GM18519 (cell line): ENCODE results near the gene TCFL5.

Experiments
- ATAC-seq: cut with Tn5 transposase; IDR thresholded peaks from one replicate; pipeline ENCODE4 v1.9.1; 2021; ENCODE audit warnings: mild to moderate bottlenecking, moderate library complexity; ENCODE audit not compliant: unreplicated experiment, low FRiP score

TCFL5 gene

DNA sequence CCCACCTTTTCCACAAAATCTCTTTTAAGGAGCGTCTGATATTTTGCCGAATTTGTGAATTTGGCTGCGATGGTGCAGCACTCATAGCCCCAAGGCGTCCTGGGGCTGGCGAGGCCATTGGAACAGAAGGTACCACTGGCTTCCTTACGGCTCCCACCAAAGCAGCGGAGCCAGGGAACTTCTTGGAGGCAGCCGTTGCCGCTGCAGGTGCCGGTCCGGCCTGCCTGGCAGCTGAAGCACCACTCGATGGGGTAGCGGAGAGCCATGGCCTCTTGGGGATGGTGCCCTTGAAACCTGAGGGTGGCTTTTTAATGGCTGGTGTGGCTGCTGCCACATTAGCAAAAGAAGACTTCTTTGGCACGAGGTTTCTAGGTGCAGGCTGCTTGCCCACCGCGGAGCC lies 34.9 kb upstream of the TCFL5 start:
- no peak for ATAC-seq

DNA sequence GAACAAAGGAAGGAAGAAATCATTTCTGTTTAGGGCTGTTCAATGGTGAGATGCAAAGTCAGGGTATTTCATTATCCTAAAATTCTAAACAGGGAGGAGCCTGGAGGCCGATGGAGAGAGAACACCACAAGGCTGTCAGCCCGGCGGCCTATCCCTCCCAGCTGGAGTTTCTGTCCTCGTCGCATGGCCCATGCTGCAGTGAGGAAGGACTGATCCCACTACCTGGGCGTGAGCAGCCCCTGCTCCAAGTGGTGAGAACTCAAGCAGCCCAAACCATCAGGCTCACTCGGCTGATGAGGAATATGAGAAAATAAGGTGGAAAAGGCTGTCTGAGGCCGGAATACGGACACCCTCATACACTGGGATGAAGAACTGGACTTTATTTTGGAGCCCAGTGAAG lies 33.9 kb upstream of the TCFL5 start:
- no peak for ATAC-seq

GRCh38 chr20:62894261-62894660 lies 32.6 kb upstream of the TCFL5 start:
- no peak for ATAC-seq

DNA sequence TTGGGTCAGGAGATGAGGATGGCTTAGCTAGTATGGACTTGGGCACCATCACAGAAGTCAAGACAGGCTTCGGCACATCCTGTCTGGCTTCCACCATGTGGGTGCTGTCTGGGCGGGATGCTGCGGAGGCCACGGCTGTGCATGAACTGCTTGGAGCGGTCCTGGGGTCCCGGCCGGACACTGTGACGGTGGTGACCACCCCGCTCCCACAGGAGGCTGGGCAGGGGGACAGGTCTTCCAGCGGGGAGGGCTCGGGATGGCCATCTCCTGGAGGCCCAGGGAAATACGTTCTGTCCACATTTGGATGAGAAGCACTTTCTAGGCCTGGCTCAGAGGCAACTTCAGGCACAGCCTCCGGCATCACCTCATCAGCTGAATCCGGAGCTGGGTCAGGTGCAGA lies 32.1 kb upstream of the TCFL5 start:
- no peak for ATAC-seq

GRCh38 chr20:62892348-62893304 lies 31.0 kb upstream of the TCFL5 start:
- no peak for ATAC-seq

DNA sequence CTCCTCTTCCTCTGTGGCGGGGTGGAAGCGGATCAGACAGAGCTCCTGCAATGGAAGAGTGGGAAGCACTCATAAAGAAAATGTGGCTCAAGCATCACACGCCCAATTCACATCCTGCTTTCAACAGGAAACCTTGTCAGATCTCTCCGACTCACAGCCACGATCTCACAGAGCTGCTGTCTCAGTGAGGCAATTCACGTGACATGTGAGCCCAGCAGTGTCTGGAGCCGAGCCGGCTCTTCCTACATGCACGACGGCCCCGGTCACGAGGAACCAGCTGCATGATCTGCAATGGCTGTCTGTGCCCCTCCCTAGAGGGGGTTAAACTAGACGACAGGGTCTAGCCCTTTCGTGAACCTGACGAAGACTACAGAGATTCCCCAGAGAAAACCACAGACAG lies 29.5 kb upstream of the TCFL5 start:
- no peak for ATAC-seq

DNA sequence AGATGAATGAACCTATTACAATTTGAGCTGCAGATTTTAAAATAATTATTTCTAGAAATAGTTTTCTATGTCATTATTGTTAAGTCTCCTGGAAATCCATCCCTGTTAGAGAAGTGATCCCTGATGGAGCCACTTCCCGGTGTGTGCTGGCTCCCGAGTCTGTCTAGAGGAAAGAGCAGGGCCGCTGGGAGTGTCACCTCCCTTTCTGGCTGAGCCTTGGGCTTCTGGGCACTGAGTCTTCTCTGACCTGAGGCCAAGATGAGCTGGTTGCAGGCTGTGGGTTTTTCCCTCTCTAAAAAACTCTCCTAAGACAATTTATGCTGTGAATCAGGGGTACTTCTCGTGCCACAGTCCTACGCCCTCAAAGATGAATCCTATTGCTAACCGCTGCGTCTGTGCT lies 28.8 kb upstream of the TCFL5 start:
- ATAC-seq, result no peak

- ATAC-seq, result no peak
Measured at GRCh38 chr20:62889871-62890270, 28.2 kb upstream of the TCFL5 start.

- no peak for ATAC-seq
Measured at GRCh38 chr20:62889411-62889810, 27.8 kb upstream of the TCFL5 start.

GRCh38 chr20:62888910-62889309 lies 27.3 kb upstream of the TCFL5 start:
- ATAC-seq, result no peak

GRCh38 chr20:62888406-62888805 lies 26.8 kb upstream of the TCFL5 start:
- ATAC-seq, result no peak

GRCh38 chr20:62887860-62888239 lies 26.2 kb upstream of the TCFL5 start:
- ATAC-seq, result no peak

- ATAC-seq, result no peak
Measured at GRCh38 chr20:62887152-62887859, 25.7 kb upstream of the TCFL5 start.

GRCh38 chr20:62886709-62887058 lies 25.1 kb upstream of the TCFL5 start:
- no peak for ATAC-seq

DNA sequence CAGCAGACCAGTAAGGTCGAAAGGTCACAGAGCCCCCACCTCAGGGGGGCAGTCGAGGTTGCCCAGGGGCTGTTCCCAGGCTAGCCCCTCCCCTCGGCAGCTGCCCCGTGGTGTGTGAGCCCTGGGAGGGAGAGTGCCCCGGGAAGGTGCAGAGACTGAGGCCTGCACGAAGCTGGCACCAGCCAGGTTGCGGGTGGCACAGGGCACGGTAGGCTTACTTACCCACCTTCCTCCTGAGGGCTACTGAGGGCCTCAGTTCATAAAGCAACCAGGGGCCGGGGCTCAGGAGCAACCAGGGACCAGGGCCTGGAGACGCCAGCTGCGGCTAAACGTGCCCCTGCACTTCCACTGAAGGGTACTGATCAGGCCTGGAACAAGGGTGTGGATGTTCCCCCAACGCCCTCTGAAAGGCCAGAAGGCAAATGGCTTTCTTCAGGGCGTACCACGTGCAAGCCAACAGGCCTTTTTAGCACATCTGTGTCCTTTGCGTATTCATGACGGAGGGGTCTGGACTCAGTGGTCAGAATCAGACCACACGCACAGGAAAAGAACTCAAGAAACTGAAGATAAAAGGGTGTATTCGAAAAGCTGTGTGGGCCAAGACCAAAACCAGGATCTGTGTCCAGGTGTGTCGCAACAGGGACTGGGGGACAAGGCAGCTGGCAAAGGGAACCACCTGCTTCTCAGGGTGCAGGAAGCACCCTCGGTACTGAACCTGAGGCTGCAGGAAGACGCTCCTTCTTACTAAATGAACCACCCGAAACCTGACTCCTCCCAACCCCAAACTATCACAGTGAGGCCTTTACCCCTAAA lies 24.5 kb upstream of the TCFL5 start:
- no peak for ATAC-seq

DNA sequence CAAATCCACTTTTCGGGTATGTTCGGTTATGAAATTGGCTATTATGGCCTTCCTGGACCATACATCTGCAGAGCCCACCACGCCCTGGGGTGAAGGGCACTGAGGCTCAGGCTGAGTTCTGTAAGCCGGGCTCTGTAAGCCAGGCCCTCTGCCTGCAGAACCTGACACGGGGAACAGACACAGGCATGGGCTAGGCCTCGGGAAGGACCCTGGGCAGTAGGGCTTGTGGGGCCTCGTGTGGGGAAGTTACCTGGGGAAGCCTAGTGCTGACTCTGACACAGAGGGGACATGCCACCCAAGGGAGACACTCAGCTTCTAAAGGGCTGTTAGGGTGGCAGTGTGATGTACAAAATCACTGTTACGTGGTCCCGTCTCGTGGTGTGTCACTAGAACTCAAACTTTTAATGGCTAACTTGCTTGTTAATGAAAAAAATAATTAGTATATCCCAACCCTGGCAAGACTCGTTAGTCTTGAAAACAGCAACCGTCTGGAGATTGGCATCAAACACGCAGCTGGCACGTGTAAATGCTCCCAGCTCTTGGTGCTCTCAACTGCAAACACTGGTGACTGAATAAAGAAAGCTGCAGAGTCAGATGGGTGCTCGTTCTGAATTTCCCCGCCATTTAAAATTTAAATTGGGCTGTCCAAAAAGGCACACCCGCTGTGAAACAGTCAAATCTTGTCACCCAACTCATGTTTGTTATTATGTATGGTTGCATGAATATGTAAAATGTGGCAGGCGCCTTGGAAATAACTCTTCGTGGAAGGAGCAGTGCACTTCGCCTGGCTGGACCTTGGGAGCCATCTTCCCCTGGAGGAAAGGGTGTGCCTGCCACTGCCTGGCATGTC lies 23.6 kb upstream of the TCFL5 start:
- ATAC-seq, result no peak

DNA sequence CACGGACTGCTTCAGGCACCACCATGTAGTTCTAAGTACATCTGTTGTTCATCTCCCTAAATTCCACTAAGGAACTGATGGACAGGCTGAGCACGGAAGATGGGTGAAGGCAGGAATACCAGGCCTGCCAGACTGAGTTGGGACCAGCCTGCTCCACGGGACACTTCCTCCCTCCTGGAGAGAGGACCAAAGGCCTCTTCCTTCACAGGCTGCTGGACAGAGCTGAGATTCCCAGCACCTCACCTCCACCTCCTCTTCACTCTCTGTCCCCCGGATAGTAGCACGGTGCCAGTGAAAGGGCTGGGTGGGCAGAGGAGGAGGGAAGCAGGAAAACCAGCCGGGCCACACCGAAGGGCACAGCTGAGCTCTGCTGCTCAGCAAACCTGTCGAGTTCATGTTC lies 22.9 kb upstream of the TCFL5 start:
- no peak for ATAC-seq

DNA sequence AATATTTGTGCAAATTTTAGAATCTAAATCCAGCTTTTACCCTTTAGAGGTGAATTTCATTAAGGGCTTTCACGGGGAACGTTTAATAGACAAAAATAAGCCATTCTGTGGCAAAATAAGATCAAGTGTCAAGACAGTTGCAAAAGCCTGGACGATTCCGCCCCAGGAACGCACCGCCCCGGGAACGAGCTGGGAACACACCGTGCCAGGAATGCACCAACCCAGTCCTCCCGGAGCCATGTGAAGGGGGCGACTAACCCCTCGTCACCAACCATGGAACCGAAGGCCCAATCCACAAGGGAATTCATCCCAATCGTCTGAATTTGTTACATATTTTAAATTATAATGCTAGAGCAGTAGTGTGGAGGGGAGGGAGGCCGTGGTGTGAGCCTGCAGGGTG lies 20.8 kb upstream of the TCFL5 start:
- no peak for ATAC-seq

- ATAC-seq, result no peak
Measured at GRCh38 chr20:62881662-62882395, 20.2 kb upstream of the TCFL5 start.
